SU-DHL-6 (cell line): ENCODE results near the gene SLC9A9.

Source experiments
- EZH2phosphoT487 ChIP-seq: fragments of 200-600 bp; sonication (generic), shearing (Covaris generic); conservative IDR thresholded peaks from 2 replicates; pipeline ENCODE4 v1.6.1; 2018; ENCODE audit warnings: mild to moderate bottlenecking, antibody characterized with exemption, low read length, moderate library complexity, mixed read lengths
- TF ChIP-seq, protein P1 (sequence below): fragments of 200-600 bp; sonication (generic); IDR thresholded peaks from one replicate; pipeline ENCODE4 v1.5.1; 2017; ENCODE audit warnings: antibody characterized with exemption, mild to moderate bottlenecking, low read length, moderate library complexity; ENCODE audit not compliant: insufficient read depth, poor library complexity, severe bottlenecking

DNA sequence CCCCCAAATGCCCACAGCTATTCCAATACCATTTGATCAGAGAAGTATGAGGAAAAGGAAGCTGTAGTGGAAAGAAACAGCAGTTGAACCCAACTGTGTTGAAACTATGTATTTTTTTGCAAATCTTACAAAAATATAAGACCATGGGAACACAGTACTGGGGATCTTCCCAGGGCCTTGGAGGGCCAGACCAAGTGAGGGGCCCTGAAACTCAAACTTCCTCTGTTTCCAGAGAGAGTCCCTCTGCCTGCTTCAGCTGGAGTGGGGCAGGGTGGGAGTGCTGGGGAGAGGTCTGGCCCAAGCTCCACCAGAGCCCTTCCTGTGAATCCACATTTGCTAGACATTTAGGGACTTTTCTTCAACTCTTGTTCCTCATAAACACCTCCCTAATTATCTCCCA, 464.8 kb downstream of the SLC9A9 start:
- TF ChIP-seq, protein P1, sequence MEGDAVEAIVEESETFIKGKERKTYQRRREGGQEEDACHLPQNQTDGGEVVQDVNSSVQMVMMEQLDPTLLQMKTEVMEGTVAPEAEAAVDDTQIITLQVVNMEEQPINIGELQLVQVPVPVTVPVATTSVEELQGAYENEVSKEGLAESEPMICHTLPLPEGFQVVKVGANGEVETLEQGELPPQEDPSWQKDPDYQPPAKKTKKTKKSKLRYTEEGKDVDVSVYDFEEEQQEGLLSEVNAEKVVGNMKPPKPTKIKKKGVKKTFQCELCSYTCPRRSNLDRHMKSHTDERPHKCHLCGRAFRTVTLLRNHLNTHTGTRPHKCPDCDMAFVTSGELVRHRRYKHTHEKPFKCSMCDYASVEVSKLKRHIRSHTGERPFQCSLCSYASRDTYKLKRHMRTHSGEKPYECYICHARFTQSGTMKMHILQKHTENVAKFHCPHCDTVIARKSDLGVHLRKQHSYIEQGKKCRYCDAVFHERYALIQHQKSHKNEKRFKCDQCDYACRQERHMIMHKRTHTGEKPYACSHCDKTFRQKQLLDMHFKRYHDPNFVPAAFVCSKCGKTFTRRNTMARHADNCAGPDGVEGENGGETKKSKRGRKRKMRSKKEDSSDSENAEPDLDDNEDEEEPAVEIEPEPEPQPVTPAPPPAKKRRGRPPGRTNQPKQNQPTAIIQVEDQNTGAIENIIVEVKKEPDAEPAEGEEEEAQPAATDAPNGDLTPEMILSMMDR = no peak
- no peak for TF ChIP-seq EZH2phosphoT487
